ENCODE data around the gene SREK1.
A peak's percentile ranks its signal among the peaks of the same experiment; 100 is the strongest.
"Not testable (repeated sequence)": the region's sequence is repeated elsewhere in the genome, so short reads cannot be mapped to it uniquely, and the experiment has no call there.

SREK1 gene

DNA sequence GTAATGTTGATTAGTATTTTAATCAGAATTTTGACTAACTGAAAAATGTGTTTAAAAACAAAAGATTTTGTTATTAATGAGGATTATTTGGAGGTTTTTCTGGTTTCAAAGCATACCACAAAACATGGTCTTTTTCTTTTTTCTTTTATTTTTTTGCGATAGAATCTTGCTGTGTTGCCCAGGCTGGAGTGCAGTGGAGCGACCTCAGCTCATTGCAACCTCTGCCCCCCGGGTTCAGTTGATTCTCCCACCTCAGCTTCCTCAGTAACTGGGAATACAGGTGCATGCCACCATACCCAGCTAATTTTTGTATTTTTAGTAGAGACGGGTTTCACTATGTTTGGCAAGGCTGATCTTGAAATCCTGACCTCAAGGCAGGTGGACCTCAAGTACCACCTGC, 24.1 kb downstream of the SREK1 start:
- no peak for DNase-seq (ENCODE audit: low spot score)

DNA sequence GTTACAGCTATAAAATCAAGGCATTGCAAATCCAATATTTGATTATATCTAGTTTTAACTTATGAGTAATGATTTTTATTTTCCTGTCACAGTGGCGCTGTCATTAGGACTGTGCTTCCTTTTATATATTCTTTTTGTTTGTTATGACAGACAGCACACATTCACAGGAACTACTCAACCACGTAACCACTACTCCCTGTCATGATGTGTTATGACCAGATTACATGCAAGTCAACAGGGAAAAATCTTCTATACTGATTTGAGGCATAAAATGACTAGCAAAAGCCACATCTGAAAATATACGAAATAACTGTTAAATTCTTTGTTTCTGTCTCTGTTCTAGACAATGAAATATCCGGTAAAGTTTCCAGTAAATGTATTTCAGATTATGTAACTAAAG, 25.4 kb downstream of the SREK1 start:
- DNase-seq (ENCODE audit: low spot score), result peak; percentile 2

DNA sequence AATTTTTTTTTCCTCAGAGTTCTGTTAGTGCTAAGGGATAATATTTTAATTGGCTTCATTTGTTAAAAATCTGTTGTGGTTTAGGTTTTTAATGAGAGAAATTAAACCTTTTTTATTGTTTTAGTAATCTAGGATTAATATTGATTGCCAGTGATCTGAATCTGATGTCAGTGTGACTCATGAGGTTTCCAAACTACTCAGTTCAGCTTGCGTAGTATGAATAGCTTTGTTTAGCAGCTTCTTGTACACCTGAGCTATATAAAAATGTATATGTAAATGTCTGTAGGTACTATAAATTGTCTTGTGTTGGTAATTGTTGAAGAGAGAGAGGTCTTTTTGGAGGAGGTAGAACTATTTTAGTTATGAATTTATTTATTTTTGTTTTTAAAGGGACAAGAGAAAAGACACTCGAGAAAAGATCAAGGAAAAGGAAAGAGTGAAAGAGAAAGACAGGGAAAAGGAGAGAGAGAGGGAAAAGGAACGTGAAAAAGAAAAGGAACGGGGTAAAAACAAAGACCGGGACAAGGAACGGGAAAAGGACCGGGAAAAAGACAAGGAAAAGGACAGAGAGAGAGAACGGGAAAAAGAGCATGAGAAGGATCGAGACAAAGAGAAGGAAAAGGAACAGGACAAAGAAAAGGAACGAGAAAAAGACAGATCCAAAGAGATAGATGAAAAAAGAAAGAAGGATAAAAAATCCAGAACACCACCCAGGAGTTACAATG, 26.3 kb downstream of the SREK1 start:
- no peak for DNase-seq (ENCODE audit: low spot score)

DNA sequence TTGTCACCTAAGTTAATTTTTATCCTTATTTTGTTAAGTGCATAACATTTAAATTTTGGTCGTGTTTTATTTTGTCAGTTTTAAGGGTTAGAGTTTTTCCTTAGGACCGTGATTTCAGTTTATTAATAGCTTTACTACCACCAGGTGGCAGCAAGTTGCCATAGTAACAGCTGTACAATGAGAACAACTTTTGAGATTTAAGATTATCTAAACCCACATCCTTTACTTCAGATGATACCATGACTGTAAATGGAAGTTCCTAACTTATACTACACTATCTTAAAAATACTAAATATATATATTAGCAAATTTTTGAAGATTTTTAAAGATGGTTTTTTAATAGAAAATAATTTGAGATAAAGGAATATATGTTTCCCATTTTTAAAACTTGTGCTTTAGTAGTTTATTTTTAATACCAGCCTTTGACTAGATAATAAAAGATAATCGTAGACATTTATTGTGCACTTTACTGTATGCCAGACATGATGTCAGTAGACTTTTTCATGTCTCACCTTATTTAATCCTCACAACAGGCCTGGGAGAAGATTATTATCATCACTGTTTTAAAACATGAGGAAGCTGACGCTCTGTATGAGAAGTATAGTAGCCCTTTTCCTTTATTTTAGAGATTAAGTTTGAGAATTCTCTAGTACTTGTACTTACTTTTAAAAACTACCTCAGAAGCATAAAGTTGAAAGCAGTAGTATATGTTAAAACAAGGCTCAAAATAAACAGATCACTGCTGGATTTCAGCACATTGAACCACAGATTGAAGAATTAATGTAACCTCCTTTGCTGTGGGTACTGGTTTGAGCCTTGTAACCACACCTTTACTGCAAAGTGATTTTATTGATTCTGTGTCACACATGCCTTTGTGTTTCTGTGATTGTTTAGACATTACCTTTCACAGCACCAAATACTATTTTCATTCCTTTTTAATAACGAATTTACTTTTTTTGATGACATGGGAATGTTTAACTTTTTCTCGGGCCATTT, 27.5 kb downstream of the SREK1 start:
- peak; percentile 30 for DNase-seq (ENCODE audit: low spot score)

DNA sequence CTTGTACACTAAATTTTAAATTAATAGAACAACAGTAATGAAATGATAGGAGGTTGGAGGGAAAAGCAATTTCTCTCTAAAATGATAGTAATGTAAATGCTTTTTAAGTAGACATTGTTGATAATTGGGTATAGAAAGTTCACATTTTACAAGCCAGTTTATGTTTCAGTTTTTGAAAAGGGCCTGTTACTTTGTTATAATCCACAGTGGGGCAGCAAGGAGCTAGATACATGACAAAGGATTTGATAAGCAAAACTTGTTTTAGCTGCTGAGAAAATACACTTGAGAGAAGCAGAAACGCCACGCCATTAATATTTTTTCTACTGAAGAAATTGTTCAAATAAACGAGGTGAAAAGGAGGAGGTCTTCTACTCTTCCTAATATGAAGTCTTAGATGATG, 30.2 kb downstream of the SREK1 start:
- DNase-seq (ENCODE audit: low spot score), result peak; percentile 5

DNA sequence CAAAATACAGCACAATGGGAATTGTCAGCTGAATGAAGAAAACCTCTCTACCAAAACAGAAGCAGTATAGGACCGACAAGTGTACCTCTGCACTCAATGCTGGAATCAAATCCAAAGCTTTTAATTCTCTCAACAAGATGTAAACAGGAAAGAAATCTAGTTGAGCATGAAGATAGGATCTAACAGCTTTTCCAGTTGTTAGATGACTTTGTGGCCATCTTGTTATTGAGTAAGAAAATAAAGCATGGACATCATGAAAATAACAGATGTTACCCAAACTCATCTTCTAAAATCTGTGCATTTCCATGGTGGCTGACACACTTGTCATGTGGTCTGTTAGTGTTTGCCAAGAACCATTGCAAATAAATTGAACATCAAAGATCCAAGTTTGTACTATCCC, 34.7 kb downstream of the SREK1 start:
- DNase-seq (ENCODE audit: low spot score), result no peak

DNA sequence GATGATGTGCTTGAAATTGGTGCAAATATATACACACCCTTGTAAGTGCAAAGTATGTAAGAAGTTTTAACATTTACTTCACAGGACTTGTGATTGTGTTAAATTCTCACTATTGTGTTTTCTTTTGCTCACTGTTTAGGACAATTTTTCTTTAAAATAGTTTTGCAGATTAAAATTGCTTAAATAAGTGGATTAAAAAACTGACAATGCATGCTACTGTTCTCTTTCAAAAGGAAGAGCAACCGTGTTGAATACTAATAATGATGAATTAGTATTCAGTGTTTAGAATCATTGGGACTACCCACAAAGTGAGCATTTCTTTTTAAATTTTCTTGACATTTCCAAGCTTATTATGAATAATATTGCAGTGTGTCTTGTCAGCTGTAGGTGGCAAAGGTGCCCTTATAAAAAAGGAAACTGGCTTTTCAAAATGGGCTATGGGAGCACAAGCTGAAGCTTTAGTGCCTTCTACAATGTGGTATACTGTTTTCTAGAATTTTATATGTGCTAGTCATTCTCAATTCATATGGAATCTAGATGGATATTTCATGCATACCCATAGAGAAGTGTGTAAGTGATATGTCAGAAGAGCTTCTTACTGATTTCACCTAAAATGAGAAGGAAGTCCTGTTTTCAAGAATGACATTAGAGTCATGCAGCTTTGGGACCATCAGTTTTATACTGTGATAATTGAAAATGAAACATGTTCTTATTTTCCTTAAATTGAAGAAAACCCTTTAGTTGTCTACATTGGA, 35.4 kb downstream of the SREK1 start:
- no peak for DNase-seq (ENCODE audit: low spot score)

DNA sequence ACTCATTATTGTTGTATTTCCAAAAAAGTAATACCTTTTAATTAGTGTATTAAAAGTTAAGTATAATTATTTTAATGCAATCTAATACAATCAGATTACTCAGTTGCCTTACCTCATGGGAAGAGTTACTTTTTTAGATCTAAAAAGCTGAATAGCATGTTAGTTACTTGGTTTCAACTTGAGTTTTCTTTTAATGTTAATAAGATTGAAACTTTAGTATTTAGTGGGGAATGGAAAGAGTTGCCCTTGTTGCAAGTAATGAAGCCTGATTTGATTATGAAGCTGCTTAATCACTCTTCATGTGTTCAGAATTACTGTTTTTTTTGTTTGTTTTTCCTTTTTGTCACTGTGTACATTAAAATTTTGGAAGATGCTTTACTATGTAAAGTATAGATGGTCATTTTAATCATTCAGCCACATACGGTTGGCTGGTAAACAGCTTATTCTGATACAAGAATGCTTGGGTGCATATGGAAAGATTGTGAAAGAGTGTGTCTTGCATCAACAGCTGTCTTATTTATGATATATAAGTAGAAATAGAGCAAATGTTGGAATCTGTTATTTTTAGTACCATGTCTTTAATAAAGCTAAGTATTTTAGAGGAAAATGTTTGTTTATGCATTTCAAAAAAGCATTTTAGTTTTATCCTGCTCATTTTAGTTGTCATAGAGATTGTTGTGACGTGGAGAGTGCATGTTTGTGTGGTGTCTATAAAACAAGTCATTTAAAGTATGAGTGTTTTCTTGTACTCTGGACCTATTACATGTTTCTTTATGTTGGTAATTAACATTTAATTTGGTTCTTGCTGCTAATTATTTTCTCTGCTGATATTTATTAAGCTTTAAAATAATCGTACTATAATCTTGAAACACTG, 36.4 kb downstream of the SREK1 start:
- no peak for DNase-seq (ENCODE audit: low spot score)

DNA sequence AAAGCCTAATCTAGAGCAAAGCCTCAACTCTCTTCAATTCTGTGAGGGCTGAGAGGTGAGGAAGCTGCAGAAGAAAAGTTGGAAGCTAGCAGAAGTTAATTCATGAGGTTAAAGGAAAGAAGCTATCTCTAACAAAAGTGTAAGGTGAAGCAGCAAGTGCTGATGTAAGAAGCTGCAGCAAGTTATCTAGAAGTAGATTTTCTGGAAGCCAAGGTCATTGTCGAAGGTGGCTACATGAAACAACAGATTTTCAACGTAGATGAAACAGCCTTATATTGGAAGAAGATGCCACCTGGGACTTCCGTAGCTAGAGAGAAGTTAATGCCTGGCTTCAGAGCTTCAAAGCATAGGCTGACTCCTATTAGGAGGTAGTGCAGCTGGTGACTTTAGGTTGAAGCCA, 42.0 kb downstream of the SREK1 start:
- DNase-seq (ENCODE audit: low spot score), result no peak

DNA sequence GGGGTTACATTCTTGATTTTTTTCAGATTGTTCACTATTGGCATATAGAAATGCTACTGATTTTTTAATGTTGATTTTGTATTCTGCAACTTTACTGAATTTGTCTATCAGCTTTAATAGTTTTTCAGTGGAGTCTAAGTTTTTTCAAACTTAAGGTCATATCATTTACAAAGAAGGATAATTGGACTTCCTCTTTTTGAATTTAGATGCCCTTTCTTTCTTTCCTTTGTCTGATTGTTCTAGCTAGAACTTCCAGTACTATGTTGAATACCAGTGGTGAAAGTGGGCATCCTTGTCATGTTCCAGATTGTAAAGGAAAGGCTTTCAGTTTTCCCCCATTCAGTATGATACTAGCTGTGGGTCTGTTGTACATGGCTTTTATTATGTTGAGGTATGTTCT, 49.3 kb downstream of the SREK1 start:
- DNase-seq (ENCODE audit: low spot score), result no peak

DNA sequence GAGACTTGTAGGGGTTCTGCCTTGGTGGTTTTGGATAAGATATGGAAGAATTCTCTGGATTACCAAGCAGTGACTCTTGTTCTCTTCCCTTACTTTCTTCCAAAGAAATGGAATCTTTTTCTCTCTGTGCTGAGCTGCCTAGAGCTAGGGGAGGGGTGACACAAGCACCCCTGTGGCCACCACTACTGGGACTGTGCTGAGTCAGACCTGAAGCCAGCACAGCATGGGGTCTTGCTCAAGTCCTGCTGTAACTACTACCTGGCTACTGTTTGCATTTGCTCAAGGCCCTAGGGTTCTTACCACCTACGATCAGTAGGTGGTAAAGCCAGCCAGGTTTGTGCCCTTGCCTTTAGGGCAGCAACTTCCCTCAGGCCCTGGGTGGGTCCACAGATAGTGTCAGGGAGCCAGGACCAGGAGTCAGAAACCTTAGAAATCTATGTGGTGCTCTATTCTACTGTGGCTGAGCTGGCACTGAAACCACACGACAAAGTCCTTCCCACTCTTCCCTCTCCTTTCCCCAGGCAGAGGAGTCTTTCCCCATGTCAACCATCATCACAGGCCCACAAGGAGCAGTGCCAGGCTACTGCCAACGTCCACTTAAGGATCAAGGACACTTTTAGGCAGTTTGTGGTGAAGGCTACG, 53.8 kb downstream of the SREK1 start:
- no peak for DNase-seq (ENCODE audit: low spot score)

DNA sequence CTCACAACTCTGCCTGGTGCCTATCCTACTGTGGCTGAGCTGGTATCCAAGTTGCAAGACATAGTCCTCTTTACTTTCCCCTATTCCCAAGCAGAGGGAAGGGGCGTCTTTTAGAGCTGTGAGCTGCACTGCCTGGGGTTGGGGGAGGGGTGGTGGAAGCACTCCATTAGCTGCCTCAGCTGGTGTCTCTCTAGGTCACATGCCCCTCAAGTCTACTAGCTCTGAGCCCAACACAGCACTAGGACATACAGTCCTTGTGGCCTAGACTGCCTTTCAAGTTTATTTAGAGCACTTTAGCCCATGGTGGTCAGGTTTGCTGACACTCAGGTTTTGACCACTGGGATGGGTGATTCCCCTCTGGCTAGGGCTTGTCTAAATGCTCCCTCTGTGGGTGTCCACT, 54.7 kb downstream of the SREK1 start:
- no peak for DNase-seq (ENCODE audit: low spot score)

DNA sequence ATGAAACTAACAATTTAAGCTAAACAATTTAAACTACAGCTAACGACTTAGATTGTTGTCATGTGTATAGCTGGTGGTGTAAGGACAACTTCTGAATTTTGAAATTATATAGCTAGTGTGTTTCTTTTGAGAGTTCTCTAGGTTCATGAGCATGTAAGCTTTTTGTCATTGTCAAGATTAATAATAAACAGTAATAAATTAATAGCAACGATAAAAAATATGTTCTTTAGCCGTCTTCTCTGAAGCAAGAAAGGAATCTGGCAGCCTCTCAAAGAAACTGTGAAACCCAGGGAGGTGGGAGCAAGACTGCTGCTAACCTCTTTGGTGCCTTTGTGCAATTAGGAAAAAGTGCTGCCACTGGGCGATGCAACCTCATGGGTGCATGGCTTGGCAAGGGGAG, 59.4 kb downstream of the SREK1 start:
- DNase-seq (ENCODE audit: low spot score), result no peak

DNA sequence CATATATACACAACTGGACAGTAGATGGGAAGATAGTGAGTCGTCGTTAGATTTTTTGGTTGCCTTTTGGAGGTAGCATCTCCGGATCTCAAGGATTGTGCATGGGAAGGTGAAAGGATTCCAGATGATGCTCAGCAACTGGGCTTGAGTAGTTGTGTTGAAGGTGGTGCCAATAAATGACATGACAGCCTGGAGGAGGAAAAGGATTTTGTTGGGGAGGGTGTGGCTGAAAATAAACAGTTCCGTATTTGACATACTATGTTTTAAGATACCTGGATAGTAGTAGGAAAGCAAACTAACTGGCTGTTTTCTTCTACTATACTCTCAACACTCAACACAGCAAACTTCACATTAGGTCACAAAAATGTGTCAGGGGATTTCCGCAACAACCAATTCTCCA, 62.4 kb downstream of the SREK1 start:
- no peak for DNase-seq (ENCODE audit: low spot score)

DNA sequence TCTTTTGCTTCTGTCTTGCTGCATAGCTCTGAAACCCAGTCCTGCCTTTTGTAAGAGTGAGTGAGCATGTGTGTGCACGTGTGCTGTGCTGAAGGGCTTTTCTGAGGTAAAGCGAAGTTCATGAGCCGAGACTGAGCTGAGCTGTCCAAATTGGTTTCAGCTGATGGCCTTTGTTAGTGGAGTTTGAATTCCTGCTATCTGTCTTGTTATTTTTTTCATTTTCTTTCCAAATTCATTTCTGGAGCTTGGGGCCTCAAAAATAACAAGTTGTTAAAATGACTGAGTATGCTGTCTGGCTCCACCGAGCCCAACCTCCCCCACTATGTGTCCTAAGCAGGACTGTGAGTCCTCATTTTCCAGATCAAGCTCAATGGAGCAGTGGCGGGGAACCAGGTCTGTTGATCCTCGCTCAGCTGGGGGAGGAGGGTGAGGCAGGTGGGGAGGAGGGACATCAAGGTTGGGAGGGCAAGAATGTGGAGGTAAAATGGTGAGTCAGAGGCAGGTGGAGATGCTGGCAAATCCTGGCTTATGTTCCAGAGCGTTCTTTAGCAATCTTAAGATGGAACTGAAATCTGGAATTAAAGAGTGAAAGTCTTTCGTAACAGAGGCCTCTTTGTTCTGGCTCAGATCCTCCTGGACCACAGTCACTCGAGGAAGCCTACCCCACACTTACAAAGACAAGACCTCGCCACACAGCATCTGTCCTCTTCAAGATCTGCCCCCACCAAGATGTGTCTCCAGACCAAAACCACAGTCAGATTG, 63.9 kb downstream of the SREK1 start:
- no peak for DNase-seq (ENCODE audit: low spot score)

DNA sequence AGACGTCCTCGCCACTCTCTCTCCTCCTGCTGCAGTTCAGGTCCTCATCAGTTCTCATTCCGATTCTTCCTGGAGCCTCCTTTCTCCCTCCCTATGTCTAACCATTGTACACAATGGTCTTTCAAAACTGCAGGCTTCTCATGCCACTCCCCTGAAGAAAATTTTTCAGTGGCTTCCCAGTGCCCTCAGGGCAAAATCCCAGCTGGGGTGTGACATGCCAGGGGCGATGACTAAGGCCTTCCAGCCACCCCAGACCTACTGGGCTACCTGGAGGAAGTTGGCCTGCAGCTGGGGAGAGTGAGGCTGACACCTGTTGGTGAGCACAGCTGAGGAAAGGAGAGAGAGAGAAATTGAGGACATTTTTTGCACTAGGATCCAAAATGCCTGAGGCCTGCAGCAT, 65.2 kb downstream of the SREK1 start:
- DNase-seq (ENCODE audit: low spot score), result peak; percentile 80

DNA sequence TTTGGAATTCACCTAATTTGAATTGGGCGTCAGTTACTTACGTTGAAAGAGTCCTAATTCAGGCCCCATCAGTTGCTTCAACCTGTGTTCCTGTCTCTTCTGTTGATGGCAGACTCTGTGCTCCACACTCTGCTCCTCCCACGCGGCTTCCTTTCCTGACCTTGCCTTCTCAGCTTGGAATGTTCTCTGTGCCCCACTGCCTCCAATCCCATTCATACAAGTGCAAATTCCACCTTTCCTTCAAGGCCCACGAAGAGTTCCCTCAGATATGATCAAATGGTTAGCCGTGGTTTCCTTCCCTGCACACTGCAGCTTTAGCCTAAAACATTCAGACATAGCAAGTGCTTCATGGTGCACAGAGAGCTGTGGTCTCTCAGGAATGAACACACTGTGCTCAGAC, 65.7 kb downstream of the SREK1 start:
- DNase-seq (ENCODE audit: low spot score), result no peak

DNA sequence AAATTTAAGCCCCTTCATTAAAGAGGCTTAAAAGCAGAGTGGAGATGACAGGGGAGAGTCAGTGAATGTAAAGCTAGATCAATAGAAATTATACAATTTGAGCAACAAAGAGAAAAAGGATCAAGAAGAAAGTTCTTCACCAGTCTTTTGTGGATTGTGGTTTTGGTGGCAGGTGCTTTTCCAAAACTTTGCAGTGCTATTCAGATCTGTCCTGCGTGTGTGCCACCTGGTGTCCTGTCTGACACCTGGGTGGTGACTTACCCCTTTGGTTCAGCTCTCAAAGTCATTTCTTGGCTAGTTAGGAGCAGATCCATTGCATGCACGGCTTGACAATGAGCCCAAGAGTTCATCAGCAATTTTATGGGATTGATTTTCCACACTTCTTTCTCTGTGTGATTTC, 69.4 kb downstream of the SREK1 start:
- DNase-seq (ENCODE audit: low spot score), result no peak

DNA sequence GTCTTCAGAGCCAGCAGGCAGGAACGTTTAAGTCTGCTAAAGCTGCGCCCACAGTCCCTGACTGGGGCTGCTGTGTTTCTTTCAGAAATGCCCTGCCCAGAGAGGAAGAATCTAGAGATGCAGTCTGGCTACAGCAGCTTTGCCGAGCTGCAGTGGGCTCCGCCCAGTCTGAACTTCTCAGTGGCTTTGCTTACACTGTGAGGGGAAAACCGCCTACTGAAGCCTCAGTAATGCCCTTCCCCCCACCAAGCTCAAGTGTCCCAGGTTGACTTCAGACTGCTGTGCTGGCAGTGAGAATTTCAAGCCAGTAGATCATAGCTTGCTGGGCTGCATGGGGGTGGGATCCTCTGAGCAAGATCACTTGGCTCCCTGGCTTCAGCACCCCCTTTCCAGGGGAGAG, 78.4 kb downstream of the SREK1 start:
- no peak for DNase-seq (ENCODE audit: low spot score)

DNA sequence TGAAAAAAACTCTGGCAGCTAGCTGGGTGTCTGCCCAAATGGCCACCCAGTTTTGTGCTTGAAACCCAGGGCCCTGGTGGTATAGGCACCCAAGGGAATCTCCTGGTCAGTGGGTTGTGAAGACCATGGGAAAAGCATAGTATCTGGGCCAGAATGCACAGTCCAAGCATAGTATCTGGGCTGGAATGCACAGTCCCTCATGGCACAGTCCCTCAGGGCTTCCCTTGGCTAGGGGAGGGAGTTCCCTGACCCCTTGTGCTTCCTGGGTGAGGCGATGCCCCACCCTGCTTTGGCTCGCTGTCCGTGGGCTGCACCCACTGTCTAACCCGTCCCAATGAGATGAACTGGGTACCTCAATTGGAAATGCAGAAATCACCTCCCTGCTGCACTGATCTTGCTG, 78.8 kb downstream of the SREK1 start:
- DNase-seq (ENCODE audit: low spot score), result not testable (repeated sequence)

All from SW480 (cell line).